CD4-positive, CD25-positive, alpha-beta regulatory T cell (primary cell): ENCODE data around the gene CEP19. TPM values are rescaled to one million over a fixed set of nuclear protein-coding genes. Genes with fewer than 3 reads are reported as not detected.

Experiments used
- ATAC-seq, 2 donors: fragments of 150-1000 bp; cut with Tn5 transposase; one replicate each; pipeline ENCODE4 v1.10.0; 2021; ENCODE audit warnings: low read depth in 2 of 2, moderate number of reproducible peaks in 2 of 2, moderate library complexity in 1 of 2
- DNase-seq, 3 donors: peaks; one replicate each; pipeline versions ENCODE4 v3.0.0 to v3.0.0-alpha.2; 2012 to 2022; ENCODE audit warnings: mixed read lengths in 1 of 3
- H3K27ac ChIP-seq: one replicate; pipeline ENCODE4 v1.7.0; 2013; ENCODE audit warnings: mild to moderate bottlenecking, low read length; ENCODE audit not compliant: insufficient read depth, poor library complexity, severe bottlenecking
- H3K27me3 ChIP-seq: one replicate; pipeline ENCODE4 v1.7.0; 2013; ENCODE audit warnings: low read length; ENCODE audit not compliant: control insufficient read depth, insufficient read depth
- H3K36me3 ChIP-seq: one replicate; pipeline ENCODE4 v1.7.0; 2013; ENCODE audit warnings: mild to moderate bottlenecking, low read length, moderate library complexity; ENCODE audit not compliant: control insufficient read depth, insufficient read depth
- H3K4me1 ChIP-seq: 2 replicates; pipeline ENCODE4 v1.7.0; 2013; ENCODE audit warnings: mild to moderate bottlenecking, low read length; ENCODE audit not compliant: insufficient read depth, control insufficient read depth, poor library complexity, severe bottlenecking
- H3K4me3 ChIP-seq: one replicate; pipeline ENCODE4 v1.7.0; 2013; ENCODE audit warnings: low read depth, mild to moderate bottlenecking, low read length, moderate library complexity
- H3K9me3 ChIP-seq, 2 experiments: 1 replicate in 1 of 2; 2 replicates in 1 of 2; pipeline ENCODE4 v1.7.0; 2013; ENCODE audit warnings: low read length in 2 of 2, mild to moderate bottlenecking in 1 of 2, moderate library complexity in 1 of 2; ENCODE audit not compliant: control insufficient read depth in 2 of 2
- H3K27ac Mint-ChIP-seq, 3 donors: one replicate each; pipeline ENCODE4 v1.8.0; 2020 to 2022; ENCODE audit warnings: mild to moderate bottlenecking in 3 of 3, mixed read lengths in 3 of 3, moderate library complexity in 2 of 3
- H3K27me3 Mint-ChIP-seq: one replicate; pipeline ENCODE4 v1.8.0; 2022; ENCODE audit warnings: mild to moderate bottlenecking, mixed read lengths
- H3K36me3 Mint-ChIP-seq: one replicate; pipeline ENCODE4 v1.8.0; 2020; ENCODE audit warnings: mixed read lengths
- H3K4me1 Mint-ChIP-seq, 4 donors: one replicate each; pipeline ENCODE4 v1.8.0; 2020 to 2022; ENCODE audit warnings: mixed read lengths in 4 of 4, mild to moderate bottlenecking in 1 of 4
- H3K4me3 Mint-ChIP-seq, 4 donors: one replicate each; pipeline ENCODE4 v1.8.0; 2020 to 2022; ENCODE audit warnings: mild to moderate bottlenecking in 4 of 4, mixed read lengths in 4 of 4, moderate library complexity in 3 of 4
- H3K9me3 Mint-ChIP-seq, 7 donors: one replicate each; pipeline ENCODE4 v1.8.0; 2020 to 2022; ENCODE audit warnings: mixed read lengths in 7 of 7, mild to moderate bottlenecking in 3 of 7, moderate library complexity in 2 of 7
- polyA plus RNA-seq, 4 donors: library from polyadenylated mRNA; unstranded; fragments of 300-500 nt; fragmentation: Illumina TruSeq; gene quantifications; one replicate each; pipeline ENCODE4 v1.2.3, GENCODE V29; 2021
- total RNA-seq: library from RNA; stranded (reverse); gene quantifications from one replicate; pipeline ENCODE4 v1.2.3, GENCODE V29; 2022

CEP19 gene
- total and polyA plus RNA-seq, 5 donors from 2014 or later, result 1.9 to 6.2 (median 5.2) TPM

- H3K4me1 Mint-ChIP-seq, result peaks cover 2 to 9% (median 6%) of the 10 kb centered on the region in 4 donors
- no peak overlapping the region for H3K4me3 Mint-ChIP-seq
- no peaks in the 10 kb centered on the region for H3K27me3 ChIP-seq
- peaks cover 4% of the 10 kb centered on the region for H3K27me3 Mint-ChIP-seq
- H3K27ac Mint-ChIP-seq, result no peak overlapping the region
- H3K4me1 ChIP-seq, result peaks cover 7% of the 10 kb centered on the region
- H3K27ac ChIP-seq, result no peak overlapping the region
- peaks cover 0 to 3% (median 0%) of the 10 kb centered on the region in 7 donors for H3K9me3 Mint-ChIP-seq
- no peak overlapping the region for H3K4me3 ChIP-seq
- no peaks in the 10 kb centered on the region for H3K36me3 Mint-ChIP-seq
- DNase-seq, result no peak
- H3K36me3 ChIP-seq, result no peaks in the 10 kb centered on the region
- no peaks in the 10 kb centered on the region for H3K9me3 ChIP-seq
- ATAC-seq, result no peak
These were observed 21.9 kb downstream of the CEP19 start for GRCh38 chr3:196689941-196690660.

GRCh38 chr3:196688349-196688748 is 23.7 kb downstream of the CEP19 start:
- no peak for DNase-seq
- Histone ChIP-seq H3K27me3 (no peaks in the 10 kb centered on the region), H3K27ac (no peak overlapping the region), H3K4me3 (no peak overlapping the region), H3K9me3 (no peaks in the 10 kb centered on the region), H3K4me1 (peaks cover 9% of the 10 kb centered on the region), H3K36me3 (no peaks in the 10 kb centered on the region)
- no peaks in the 10 kb centered on the region for H3K36me3 Mint-ChIP-seq
- H3K4me1 Mint-ChIP-seq, result peaks cover 8 to 18% (median 13%) of the 10 kb centered on the region in 4 donors
- H3K9me3 Mint-ChIP-seq, result peaks cover 0 to 3% (median 0%) of the 10 kb centered on the region in 7 donors
- H3K4me3 Mint-ChIP-seq, result no peak overlapping the region
- peaks cover 4% of the 10 kb centered on the region for H3K27me3 Mint-ChIP-seq
- H3K27ac Mint-ChIP-seq, result no peak overlapping the region
- no peak for ATAC-seq

- Mint-ChIP-seq H3K9me3 (peaks cover 0 to 3% (median 0%) of the 10 kb centered on the region in 7 donors), H3K27ac (no peak overlapping the region), H3K36me3 (no peaks in the 10 kb centered on the region), H3K4me1 (peaks cover 8 to 16% (median 13%) of the 10 kb centered on the region in 4 donors), H3K27me3 (peaks cover 4% of the 10 kb centered on the region), H3K4me3 (no peak overlapping the region)
- Histone ChIP-seq H3K4me1 (peaks cover 9% of the 10 kb centered on the region), H3K36me3 (no peaks in the 10 kb centered on the region), H3K9me3 (no peaks in the 10 kb centered on the region), H3K4me3 (no peak overlapping the region), H3K27me3 (no peaks in the 10 kb centered on the region), H3K27ac (no peak overlapping the region)
- no peak for DNase-seq
- no peak for ATAC-seq
These were observed 25.6 kb downstream of the CEP19 start for GRCh38 chr3:196686436-196686835.

- no peaks in the 10 kb centered on the region for H3K27me3 ChIP-seq
These were observed 27.3 kb downstream of the CEP19 start for GRCh38 chr3:196684548-196685407.

GRCh38 chr3:196677931-196678330 is 34.1 kb downstream of the CEP19 start:
- Histone ChIP-seq H3K9me3 (no peaks in the 10 kb centered on the region), H3K4me1 (peaks cover 5% of the 10 kb centered on the region), H3K36me3 (no peaks in the 10 kb centered on the region), H3K27me3 (no peaks in the 10 kb centered on the region), H3K4me3 (no peak overlapping the region), H3K27ac (no peak overlapping the region)
- no peak for ATAC-seq
- no peak for DNase-seq
- Mint-ChIP-seq H3K36me3 (no peaks in the 10 kb centered on the region), H3K27me3 (no peaks in the 10 kb centered on the region), H3K27ac (peak overlapping the region in 1 of 3 donors; percentile 32), H3K9me3 (peaks cover 0 to 2% (median 0%) of the 10 kb centered on the region in 7 donors), H3K4me3 (no peak overlapping the region), H3K4me1 (peaks cover 0 to 18% (median 9%) of the 10 kb centered on the region in 4 donors)

More at GRCh38 chr3:196684548-196685407, 27.3 kb downstream of the CEP19 start:
- Mint-ChIP-seq H3K27ac (peak overlapping the region; percentile 63 to 90 (median 86)), H3K36me3 (no peaks in the 10 kb centered on the region), H3K27me3 (no peaks in the 10 kb centered on the region), H3K4me3 (peak overlapping the region in 2 of 4 donors; percentile 60 to 68), H3K9me3 (peaks cover 0 to 3% (median 0%) of the 10 kb centered on the region in 7 donors), H3K4me1 (peaks cover 8 to 25% (median 13%) of the 10 kb centered on the region in 4 donors)
- H3K27ac ChIP-seq, result no peak overlapping the region
- no peaks in the 10 kb centered on the region for H3K36me3 ChIP-seq
- ATAC-seq (peak; percentile 66 to 70), DNase-seq (peak; percentile 46 to 72 (median 70))
- peak overlapping the region; percentile 79 for H3K4me3 ChIP-seq
- peaks cover 9% of the 10 kb centered on the region for H3K4me1 ChIP-seq
- no peaks in the 10 kb centered on the region for H3K9me3 ChIP-seq

- H3K27me3 ChIP-seq, result no peaks in the 10 kb centered on the region
These were observed 34.7 kb downstream of the CEP19 start for GRCh38 chr3:196677353-196677752.

GRCh38 chr3:196673632-196674031 is 38.4 kb downstream of the CEP19 start:
- no peak for ATAC-seq

More at GRCh38 chr3:196677353-196677752, 34.7 kb downstream of the CEP19 start:
- no peak for ATAC-seq
- Mint-ChIP-seq H3K27ac (peak overlapping the region in 1 of 3 donors; percentile 32), H3K9me3 (peaks cover 0 to 2% (median 0%) of the 10 kb centered on the region in 7 donors), H3K27me3 (no peaks in the 10 kb centered on the region), H3K36me3 (no peaks in the 10 kb centered on the region), H3K4me3 (no peak overlapping the region), H3K4me1 (peaks cover 0 to 18% (median 9%) of the 10 kb centered on the region in 4 donors)
- Histone ChIP-seq H3K36me3 (no peaks in the 10 kb centered on the region), H3K4me1 (peaks cover 5% of the 10 kb centered on the region), H3K4me3 (no peak overlapping the region), H3K9me3 (no peaks in the 10 kb centered on the region), H3K27ac (no peak overlapping the region)
- no peak for DNase-seq

More at GRCh38 chr3:196673632-196674031, 38.4 kb downstream of the CEP19 start:
- Mint-ChIP-seq H3K4me1 (peaks cover 5 to 31% (median 14%) of the 10 kb centered on the region in 4 donors), H3K9me3 (no peaks in the 10 kb centered on the region), H3K27ac (no peak overlapping the region), H3K27me3 (no peaks in the 10 kb centered on the region), H3K36me3 (no peaks in the 10 kb centered on the region), H3K4me3 (no peak overlapping the region)
- Histone ChIP-seq H3K4me1 (peaks cover 5% of the 10 kb centered on the region), H3K4me3 (no peak overlapping the region), H3K27me3 (no peaks in the 10 kb centered on the region), H3K36me3 (no peaks in the 10 kb centered on the region), H3K27ac (no peak overlapping the region), H3K9me3 (no peaks in the 10 kb centered on the region)
- DNase-seq, result no peak
